Measurements from ENCODE around the gene MACROD2.

MACROD2 gene

GRCh38 chr20:14000917-14001316 is 5.6 kb downstream of the MACROD2 start:
- H3K4me3 ChIP-seq (ENCODE audit: low read depth in 1 of 2, low read length in 1 of 2) = no peak overlapping the region
- peaks cover 45% of the 10 kb centered on the region for H3K27me3 ChIP-seq
- no peaks in the 10 kb centered on the region for H3K9me3 ChIP-seq
- no peak overlapping the region for H3K27ac ChIP-seq
- no peak for TF ChIP-seq CTCF (IDR thresholded peaks at IDR 0.05)
- H3K4me1 ChIP-seq (ENCODE audit: control insufficient read depth in 1 of 2, insufficient read depth in 1 of 2, low read depth in 1 of 2, low read length in 1 of 2) = peaks cover 0 to 3% of the 10 kb centered on the region in 2 experiments
- H3K36me3 ChIP-seq = no peaks in the 10 kb centered on the region

- H3K27me3 ChIP-seq = no peaks in the 10 kb centered on the region
- H3K27ac ChIP-seq = no peak overlapping the region
- H3K4me1 ChIP-seq (ENCODE audit: control insufficient read depth in 1 of 2, insufficient read depth in 1 of 2, low read depth in 1 of 2, low read length in 1 of 2) = no peaks in the 10 kb centered on the region
- no peak for TF ChIP-seq CTCF (IDR thresholded peaks at IDR 0.05)
- H3K36me3 ChIP-seq = no peaks in the 10 kb centered on the region
- H3K4me3 ChIP-seq (ENCODE audit: low read depth in 1 of 2, low read length in 1 of 2) = no peak overlapping the region
- H3K9me3 ChIP-seq = no peaks in the 10 kb centered on the region
Measured at GRCh38 chr20:14005996-14006395, 10.7 kb downstream of the MACROD2 start.

GRCh38 chr20:14009208-14009607 is 13.9 kb downstream of the MACROD2 start:
- Histone ChIP-seq H3K27me3 (no peaks in the 10 kb centered on the region), H3K27ac (no peak overlapping the region), H3K4me1 (ENCODE audit: control insufficient read depth in 1 of 2, insufficient read depth in 1 of 2, low read depth in 1 of 2, low read length in 1 of 2) (no peaks in the 10 kb centered on the region), H3K36me3 (no peaks in the 10 kb centered on the region), H3K9me3 (no peaks in the 10 kb centered on the region), H3K4me3 (ENCODE audit: low read depth in 1 of 2, low read length in 1 of 2) (no peak overlapping the region)
- TF ChIP-seq CTCF (IDR thresholded peaks at IDR 0.05) = no peak

GRCh38 chr20:14012671-14013070 is 17.4 kb downstream of the MACROD2 start:
- TF ChIP-seq CTCF (IDR thresholded peaks at IDR 0.05) = no peak
- H3K27me3 ChIP-seq = no peaks in the 10 kb centered on the region
- no peak overlapping the region for H3K27ac ChIP-seq
- H3K4me1 ChIP-seq (ENCODE audit: control insufficient read depth in 1 of 2, insufficient read depth in 1 of 2, low read depth in 1 of 2, low read length in 1 of 2) = no peaks in the 10 kb centered on the region
- H3K36me3 ChIP-seq = no peaks in the 10 kb centered on the region
- H3K9me3 ChIP-seq = no peaks in the 10 kb centered on the region
- H3K4me3 ChIP-seq (ENCODE audit: low read depth in 1 of 2, low read length in 1 of 2) = no peak overlapping the region

GRCh38 chr20:14030991-14031390 is 35.7 kb downstream of the MACROD2 start:
- TF ChIP-seq CTCF (IDR thresholded peaks at IDR 0.05) = no peak
- Histone ChIP-seq H3K4me3 (ENCODE audit: low read depth in 1 of 2, low read length in 1 of 2) (no peak overlapping the region), H3K27me3 (no peaks in the 10 kb centered on the region), H3K4me1 (ENCODE audit: control insufficient read depth in 1 of 2, insufficient read depth in 1 of 2, low read depth in 1 of 2, low read length in 1 of 2) (no peaks in the 10 kb centered on the region), H3K27ac (no peak overlapping the region), H3K9me3 (no peaks in the 10 kb centered on the region), H3K36me3 (no peaks in the 10 kb centered on the region)

- no peaks in the 10 kb centered on the region for H3K4me1 ChIP-seq (ENCODE audit: control insufficient read depth in 1 of 2, insufficient read depth in 1 of 2, low read depth in 1 of 2, low read length in 1 of 2)
- no peaks in the 10 kb centered on the region for H3K27me3 ChIP-seq
- no peak overlapping the region for H3K4me3 ChIP-seq (ENCODE audit: low read depth in 1 of 2, low read length in 1 of 2)
- no peaks in the 10 kb centered on the region for H3K9me3 ChIP-seq
- no peaks in the 10 kb centered on the region for H3K36me3 ChIP-seq
- H3K27ac ChIP-seq = no peak overlapping the region
- no peak for TF ChIP-seq CTCF (IDR thresholded peaks at IDR 0.05)
Measured at GRCh38 chr20:14033310-14033709, 38.0 kb downstream of the MACROD2 start.
